ENCODE results near the gene ZNF217.
"Not testable (repeated sequence)": the region's sequence is repeated elsewhere in the genome, so short reads cannot be mapped to it uniquely, and the experiment has no call there.

Gene ZNF217

DNA sequence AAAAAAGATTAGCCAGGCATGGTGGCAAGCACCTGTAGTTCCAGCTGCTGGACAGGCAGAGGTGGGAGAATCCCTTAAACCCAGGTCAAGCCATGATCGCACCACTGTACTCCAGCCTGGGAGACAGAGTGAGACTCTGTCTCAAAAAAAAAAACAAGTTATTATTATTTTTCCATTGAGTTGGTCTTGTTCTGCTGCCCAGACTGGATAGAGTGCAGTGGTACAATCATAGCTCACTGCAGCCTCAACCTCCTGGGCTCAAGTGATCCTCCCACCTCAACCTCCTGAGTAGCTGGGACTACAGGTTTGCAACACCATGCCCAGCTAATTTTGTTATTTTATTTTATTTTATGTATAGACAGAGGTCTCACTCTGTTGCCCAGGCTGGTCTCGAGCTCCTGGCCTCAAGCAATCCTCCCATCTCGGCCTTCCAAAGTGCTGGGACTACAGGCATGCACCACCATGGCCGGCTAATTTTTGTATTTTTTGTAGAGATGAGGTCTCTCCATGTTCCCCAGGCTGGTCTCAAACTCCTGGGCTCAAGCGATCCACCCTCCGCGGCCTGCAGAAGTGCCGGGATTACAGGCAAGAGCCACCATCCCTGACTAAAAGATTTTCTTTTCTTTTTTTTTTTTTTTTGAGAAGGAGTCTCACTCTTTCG lies 31.4 kb downstream of the ZNF217 start:
- not testable (repeated sequence) for DNase-seq

DNA sequence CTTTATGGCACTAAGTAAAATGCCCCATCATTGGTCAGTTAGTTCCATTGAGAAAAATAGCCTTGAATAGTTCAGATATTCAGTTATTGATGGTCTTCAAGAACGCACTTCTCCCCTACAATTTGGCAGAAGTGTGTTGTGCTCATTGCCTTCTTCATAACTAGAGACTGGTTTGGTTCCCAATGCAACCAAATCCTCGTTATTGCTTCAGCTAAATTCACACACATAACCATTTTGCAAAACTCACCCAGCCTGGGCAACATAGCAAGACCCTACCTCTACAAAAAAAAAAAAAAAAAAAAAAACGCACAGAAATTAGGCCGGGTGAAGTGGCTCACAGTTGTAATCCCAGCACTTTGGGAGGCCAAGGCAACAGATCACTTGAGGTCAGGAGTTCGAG lies 32.1 kb downstream of the ZNF217 start:
- DNase-seq: no peak

DNA sequence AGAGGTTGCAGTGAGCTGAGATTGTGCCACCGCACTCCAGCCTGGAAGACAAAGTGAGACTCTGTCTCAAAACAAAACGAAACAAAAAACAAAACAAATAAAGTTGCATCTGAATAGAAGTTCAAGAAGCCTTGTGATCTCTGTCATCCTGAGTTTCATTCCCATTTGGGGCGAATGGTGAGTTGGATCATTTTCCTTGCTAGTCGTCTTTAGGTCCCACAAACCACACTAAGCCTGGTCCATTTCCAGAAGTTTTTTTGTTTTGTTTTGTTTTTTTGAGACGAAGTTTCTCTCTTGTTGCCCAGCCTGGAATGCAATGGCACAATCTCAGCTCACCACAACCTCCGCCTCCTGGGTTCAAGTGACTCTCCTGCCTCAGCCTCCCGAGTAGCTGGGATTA lies 33.8 kb downstream of the ZNF217 start:
- DNase-seq: no peak

DNA sequence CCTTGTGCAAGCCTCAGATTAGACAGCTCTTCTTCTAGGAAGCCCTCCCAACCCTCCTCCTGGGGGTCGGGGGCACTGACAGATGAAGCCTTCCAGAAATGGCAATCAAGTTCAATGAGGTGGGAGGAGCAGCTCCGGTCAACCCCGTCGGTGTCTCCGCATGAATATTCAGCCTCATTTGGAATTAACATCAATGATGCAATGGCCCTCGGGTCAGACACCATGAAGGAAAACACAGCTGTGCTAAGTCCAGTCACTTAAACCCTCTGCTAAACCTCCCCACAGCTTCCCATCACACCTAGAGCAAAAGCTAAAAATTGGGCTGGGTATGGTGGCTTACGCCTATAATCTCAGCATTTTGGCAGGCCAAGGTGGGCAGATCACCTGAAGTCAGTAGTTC lies 36.5 kb downstream of the ZNF217 start:
- no peak for DNase-seq

DNA sequence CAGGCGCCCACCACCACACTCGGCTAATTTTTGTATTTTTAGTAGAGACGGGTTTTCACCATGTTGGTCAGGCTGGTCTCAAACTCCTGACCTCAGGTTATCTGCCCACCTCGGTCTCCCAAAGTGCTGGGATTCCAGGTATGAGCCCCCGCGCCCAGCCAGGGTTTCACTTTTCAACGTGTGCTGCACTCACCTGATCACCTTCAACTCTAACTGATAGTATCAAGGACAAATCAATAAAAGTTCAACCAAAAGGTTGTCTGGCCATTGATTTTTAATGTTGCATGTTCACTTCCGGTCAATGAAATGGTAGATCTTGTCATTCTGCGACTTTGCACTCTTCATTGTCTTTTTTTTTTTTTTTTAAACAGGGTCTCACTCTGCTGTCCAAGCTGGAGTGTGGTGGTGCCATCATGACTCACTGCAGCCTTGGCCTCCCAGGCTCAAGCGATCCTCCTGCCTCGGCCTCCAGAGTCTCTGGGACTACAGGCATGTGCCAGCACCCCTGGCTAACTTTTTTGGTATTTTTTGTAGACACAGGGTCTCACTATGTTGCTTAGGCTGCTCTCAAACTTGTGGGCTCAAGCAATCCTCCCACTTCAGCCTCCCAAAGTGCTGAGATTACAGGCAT lies 37.3 kb downstream of the ZNF217 start:
- DNase-seq: no peak

DNA sequence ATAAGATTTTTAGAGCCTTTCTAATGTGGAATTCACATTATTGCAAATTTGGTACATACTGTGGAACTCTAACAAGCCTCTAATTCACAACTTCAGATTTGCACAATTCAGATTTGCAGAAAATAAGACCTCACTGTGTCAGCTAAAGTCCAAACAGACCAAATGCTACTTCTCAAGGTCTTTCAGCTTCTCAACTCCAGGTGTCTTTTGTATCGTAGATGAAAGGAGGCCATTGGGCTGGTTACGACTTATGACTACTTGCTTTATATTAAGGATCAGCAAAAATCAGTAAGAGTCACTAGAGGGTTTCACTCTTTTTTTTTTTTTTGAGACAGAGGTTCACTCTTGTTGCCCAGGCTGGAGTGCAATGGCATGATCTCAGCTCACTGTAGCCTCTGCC lies 37.8 kb downstream of the ZNF217 start:
- no peak for DNase-seq

DNA sequence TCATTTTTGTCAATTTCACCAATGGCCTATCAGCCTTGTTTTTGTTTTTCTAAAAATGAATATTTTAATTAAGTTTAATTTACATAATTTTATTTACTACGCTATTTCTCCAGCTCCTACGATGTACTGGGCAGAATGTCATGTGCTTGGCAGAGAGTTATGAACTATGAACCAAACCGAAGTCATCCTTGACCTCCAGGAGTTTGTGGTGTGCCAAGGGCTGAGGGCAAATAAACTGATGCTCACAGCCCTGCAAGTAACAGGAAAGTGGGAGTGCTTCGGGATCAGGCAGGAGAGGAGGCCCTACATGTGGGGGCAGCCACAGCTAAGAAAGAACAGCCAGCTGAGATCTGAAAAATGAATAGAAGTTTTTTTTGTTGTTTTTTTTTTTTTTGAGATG lies 38.6 kb downstream of the ZNF217 start:
- DNase-seq: no peak

DNA sequence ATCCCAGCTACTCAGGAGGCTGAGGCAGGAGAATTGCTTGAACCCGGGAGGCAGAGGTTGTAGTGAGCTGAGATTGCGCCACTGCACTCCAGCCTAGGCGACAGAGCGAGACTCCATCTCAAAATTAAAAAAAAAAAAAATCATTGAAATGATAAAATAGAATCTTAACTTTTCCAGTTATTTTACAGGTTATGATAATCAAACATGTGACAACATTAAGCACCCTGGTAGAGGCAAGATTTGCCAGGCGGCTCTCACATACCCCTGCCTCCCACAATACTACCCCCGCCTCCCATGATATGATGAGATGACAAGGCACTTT lies 41.1 kb downstream of the ZNF217 start:
- DNase-seq: not testable (repeated sequence)

DNA sequence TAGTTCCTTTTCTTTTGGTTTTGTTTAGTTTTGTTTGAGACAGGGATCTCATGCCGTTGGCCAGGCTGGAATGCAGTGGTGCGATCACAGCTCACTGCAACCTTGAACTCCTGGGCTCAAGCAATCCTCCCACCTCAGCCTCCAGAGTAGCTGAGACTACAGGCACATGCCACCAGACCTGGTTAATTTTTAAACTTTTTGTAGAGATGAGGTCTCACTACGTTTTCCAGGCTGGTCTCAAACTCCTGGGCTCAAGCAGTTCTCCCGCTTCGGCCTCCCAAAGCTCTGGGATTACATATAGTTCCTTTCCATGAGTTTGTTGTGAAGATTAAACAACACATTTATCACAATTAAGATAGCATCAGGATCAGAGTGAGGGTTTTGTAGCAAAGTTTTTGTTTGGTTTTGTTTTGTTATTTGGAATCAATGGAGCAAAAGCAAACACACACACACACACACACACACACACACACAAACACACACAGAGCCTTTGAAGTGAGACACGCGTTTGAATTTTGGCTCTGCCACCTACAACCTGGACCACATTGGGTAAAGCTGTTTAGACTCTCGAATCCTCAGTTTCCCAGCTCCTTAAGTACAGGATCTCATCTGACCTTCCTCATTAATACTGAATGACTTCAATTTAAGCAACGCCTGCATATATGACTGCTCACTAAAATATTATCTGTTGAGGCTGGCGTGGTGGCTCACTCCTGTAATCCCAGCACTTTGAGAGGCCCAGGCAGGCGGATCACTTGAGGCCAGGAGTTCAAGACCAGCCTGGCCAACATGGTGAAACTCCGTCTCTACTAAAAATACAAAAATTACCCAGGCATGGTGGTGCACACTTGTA lies 41.7 kb downstream of the ZNF217 start:
- not testable (repeated sequence) for DNase-seq

DNA sequence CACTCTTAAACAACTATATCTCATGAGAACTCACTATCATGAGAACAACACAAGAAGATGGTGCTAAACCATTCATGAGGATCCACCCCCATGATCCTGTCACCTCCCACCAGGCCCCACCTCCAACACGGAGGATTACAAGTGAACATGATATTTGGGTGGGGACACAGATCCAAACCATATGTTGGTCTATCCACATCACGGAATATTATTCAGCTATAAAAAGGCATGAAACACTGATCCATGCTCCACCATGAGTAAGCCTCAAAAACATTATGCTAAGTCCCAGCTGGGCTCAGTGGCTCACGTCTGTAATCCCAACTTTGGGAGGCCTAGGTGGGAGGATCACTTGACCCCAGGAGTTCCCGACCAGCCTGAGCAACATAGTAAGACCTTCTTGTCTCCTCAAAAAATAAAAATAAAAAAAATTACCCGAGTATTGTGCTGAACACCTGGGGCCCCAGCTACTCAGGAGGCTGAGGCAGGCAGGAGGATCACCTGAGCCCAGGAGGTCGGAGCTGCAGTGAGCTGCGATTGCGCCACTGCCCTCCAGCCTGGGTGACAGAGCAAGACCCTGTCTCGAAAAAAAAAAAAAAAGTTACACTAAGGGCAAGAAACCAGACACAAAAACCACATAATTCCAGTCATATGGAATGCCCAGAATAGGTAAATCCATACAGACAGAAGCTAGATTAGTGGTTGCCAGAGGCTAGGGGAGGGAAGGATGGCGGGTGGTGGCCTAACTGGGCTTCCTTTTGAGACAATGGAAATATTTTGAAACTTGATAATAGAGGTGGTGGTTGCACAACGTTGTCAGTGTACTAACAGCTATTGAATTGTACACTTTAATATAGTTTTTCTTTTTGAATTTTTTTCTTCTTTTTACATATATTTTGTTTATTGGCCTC lies 43.1 kb downstream of the ZNF217 start:
- DNase-seq: no peak

DNA sequence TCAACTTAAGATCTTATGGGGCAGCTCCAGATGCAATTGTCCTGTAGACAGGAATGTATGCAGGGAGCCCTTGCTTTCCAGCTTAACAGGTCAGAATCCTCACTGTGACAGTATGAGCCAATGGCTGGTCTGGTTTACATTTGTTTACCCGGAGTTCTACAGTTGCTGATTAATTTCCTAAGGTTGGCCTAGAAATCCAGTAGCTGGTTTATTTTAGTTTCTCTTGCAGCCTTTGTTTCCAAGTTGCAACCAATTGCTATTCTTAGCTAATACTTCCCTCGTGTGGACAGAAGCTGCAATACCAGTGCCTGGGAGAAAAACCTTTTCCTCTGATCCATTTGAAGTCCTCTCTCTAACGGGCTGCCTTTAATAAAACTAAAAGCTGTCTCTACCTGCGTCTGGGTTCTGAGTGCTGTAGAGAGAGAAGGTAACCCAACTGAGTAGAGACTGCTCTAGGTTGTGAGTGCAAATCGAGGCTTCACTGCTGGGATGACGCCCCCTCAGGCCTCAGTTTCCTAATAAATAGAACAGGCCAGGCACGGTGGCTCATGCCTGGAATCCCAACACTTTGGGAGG lies 45.9 kb downstream of the ZNF217 start:
- peak; percentile 55 for DNase-seq

DNA sequence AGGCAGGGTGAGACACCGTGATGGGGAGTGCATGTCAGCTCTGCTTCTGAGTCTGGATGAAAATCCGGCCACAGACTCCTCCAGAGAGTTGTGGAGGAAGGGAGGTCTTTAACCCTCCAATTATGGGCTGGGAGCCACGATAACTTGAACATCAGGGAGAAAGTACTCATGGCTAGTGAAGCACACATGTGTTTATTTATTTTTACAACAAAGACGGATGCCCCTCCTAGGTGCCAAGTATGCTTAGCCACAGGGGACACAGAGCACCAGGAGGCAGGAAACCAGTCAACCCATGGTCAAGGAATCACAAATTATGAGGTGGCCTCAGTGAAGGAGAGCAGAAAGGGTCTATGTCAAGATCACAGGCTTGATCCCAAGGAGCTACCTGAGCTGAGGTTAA lies 54.1 kb downstream of the ZNF217 start:
- DNase-seq: no peak

DNA sequence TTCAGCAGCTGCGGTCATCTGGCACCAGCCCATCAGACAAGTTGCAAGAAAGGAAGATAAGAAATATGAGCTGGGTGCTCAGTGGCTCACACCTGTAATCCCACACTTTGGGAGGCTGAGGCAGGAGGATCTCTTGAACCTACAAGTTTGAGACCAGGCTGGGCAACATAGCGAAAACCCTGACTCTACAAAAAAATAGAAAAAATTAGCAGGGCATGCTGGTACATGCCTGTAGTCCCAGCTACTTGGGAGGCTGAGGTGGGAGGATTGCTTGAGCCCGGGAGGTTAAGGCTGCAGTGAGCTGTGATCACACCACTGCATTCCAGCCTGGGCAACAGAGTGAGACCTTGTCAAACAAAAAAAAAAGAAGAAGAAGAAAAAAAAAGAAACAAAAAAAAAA lies 57.3 kb downstream of the ZNF217 start:
- DNase-seq: not testable (repeated sequence)

DNA sequence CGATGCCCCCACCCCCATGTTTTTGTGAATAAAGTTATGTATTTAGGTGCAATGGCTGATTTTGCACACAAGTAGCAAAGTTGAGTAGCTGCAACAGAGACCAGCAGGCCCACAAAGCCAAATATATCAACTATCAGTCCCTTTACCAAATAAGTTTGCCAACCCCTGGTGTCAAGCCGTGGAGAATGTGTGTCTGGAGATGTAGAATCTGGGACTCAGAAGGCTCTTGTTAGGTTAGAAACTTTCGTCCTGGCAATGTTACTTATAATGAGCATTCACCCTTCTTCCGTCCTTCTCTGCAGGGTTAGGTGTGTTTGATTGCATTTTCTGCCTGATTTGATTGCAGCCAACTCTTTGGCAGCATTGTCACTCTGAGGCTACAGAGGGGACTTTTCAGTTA lies 57.8 kb downstream of the ZNF217 start:
- no peak for DNase-seq

DNA sequence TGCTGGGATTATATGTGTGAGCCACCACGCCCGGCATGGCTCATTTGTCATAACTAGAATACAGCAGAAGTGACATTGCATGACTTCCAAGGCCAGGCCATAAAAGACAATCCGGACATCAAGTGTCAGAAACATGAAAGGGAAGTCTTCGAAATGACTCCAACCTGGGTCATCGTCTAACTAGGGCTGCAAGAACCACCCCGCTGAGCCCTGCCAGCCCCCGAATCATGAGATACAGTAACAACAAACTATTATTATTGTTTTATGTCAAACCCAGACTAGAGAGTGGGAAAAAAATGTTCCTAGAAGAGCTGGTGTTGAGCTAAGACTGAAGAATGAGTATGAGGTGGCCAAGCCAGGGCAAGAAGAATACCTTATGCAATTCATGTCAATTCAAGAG lies 59.6 kb downstream of the ZNF217 start:
- DNase-seq: no peak

DNA sequence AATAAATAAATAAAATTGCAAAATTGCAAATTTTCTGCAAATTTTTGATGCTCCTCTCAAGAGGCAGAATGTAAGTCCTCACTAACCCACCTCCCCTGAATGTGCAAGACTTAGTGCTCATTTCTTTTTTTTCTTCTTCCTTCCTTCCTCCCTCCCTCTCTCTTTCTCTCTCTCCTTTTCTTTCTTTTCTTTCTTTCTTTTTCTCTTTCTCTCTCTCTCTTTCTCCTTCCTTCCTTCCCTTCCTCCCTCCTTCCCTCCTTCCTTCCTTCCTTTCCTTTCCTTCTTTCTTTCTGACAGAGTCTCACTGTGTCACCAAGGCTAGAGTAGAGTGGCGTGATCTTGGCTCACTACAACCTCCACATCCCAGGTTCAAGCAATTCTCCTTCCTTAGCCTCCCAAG lies 60.1 kb downstream of the ZNF217 start:
- no peak for DNase-seq

DNA sequence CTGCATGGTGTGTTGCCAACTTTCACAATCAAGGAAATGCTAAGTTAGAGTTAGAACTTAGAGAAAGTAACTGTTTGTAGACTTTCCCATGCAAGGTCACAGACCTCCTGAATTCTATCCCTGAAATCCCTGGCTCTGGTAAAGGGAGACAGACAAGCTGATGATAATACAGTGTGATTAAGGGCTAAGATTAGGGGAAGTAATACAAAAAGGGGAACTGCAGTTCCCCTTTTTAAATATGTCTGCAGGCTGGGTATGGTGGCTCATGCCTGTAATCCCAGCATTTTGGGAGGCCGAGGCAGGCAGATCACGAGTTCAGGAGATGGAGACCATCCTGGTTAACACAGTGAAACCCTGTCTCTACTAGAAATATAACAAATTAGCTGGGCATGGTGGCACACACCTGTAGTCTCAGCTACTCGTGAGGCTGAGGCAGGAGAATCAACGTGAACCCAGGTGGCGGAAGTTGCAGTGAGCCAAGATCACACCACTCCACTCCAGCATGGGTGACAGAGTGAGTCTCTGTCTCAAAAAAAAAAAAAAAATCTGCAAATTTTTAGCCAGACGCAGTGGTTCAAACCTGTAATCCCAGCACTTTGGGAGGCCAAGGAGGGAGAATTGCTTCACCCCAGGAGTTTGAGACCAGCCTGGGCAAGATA lies 60.9 kb downstream of the ZNF217 start:
- DNase-seq: not testable (repeated sequence)

DNA sequence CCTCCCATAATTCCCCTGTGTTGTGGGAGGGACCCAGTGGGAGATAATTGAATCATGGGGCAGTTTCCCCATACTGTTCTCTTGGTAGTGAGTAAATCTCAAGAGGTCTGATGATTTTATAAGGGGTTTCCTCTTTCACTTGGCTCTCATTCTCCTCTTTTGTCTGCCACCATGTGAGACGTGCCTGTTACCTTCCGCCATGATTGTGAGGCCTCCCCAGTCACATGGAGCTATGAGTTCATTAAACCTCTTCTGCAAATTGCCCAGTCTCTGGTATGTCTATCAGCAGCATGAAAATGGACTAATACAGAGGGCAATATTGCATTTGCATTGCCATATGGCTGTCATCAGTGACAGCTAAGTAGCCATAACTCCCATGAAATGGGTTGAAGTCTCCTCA lies 63.2 kb downstream of the ZNF217 start:
- no peak for DNase-seq

DNA sequence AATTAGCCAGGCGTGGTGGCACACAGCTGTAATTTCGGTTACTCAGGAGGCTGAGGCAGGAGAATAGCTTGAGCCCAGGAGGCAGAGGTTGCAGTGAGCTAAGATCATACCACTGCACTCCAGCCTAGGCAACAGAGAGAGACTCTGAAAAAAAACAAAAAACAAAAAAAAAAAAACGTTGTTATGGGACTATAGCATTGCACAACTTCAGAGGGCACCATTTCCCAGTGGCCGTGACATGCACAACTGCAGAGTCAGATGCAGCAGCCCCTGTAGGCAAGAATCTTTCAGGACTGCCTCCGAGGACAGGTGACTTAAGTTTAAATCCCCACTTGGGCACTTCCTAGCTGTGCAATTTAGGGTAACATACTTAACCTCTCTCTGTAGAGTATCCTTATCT lies 64.0 kb downstream of the ZNF217 start:
- DNase-seq: no peak

DNA sequence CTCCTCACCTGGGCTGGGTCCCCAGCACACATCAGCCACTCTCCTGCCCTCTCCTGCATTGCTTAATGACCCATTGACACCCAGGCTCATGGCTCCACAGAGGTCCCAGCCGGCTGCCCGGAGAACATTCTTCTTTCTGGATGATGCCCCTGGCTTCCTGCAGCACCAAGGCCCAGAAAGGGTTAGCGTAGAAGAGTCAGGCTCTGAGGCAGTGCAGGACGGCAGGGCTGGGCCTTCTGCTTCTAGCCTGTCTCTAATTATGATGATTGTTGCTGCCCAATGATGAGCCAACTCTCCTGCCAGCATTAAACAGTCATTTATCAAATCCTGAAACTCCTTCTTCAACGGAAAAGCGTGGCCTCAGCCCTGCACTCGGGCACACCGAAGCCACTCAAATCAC lies 66.4 kb downstream of the ZNF217 start:
- no peak for DNase-seq

DNA sequence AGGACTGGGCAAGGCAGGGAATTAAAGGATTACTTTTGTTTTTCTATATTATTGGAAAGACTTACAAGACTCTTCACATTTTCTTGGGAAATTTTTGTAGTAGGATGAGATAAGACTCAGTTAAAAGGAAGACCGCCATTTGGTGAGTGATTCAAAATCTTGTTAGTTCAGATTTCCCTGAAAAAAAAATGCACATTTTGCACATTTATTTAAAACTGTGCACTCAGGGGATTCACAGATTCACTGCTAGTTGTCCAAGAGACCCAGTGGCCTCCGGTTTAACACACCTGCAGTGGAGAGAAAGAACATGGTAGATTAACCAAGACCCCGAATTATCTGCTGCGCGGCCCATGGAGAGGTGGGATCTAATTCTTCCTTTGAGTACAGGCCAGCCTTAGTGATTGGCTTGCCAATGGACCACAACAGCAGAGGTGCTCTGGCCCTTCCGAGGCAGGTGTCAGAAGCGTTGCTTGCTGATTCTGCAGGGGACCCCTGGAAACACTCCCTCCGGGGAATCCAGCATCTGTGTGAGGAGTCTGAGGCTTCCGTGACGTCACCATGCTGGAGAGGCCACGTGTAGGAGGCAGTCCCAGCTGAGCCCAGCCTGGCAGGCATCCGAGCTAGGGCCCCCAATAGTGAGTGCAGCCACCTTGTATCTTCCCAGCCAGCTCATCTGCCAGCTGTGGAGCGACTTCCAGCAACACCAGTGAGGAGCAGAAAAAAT lies 68.9 kb downstream of the ZNF217 start:
- no peak for DNase-seq

DNA sequence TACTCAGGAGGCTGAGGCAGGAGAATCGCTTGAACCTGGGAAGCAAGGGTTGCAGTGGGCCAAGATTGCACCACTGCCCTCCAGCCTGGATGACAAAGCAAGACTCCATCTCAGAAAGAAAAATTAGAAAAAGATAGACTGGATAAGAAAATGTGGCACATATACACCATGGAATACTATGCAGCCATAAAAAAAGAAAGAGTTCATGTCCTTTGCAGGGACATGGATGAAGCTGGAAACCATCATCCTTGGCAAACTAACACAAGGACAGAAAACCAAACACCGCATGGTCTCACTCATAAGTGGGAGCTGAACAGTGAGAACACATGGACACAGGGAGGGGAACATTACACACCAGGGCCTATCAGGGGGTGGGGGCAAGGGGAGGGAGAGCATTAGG lies 70.0 kb downstream of the ZNF217 start:
- not testable (repeated sequence) for DNase-seq

All from amniotic stem cell (primary cell).